Ovary (tissue), 9 donors: Measurements from ENCODE around the gene BBS9. TPM values are rescaled to one million over a fixed set of nuclear protein-coding genes. Genes with fewer than 3 reads are reported as not detected.

Experiments
- DNase-seq, 5 donors: peaks; one replicate each; pipeline ENCODE4 v3.0.0-alpha.2; 2019 to 2020
- H3K27ac ChIP-seq, 2 donors: fragments of 200-600 bp; one replicate each; pipeline versions ENCODE4 v1.5.1 to v1.8.0; 2019 to 2022
- H3K27me3 ChIP-seq: fragments of 200-600 bp; one replicate; pipeline ENCODE4 v1.8.0; 2022
- H3K36me3 ChIP-seq: fragments of 200-600 bp; sonication (generic); one replicate; pipeline ENCODE4 v1.5.1; 2019
- H3K4me1 ChIP-seq: one replicate; pipeline ENCODE4 v1.8.1; 2013; ENCODE audit warnings: mild to moderate bottlenecking, moderate library complexity; ENCODE audit not compliant: insufficient read depth
- H3K4me3 ChIP-seq: fragments of 200-600 bp; sonication (generic); one replicate; pipeline ENCODE4 v1.5.1; 2017
- H3K9me3 ChIP-seq, 2 donors: fragments of 200-600 bp in 1 of 2; sonication (generic) in 1 of 2; one replicate each; pipeline versions ENCODE4 v1.5.1 to v1.8.1; 2013 to 2019; ENCODE audit warnings: mild to moderate bottlenecking in 1 of 2, moderate library complexity in 1 of 2
- CTCF ChIP-seq, 3 donors: fragments of 450-650 bp in 2 of 3; fragments of 200-600 bp in 1 of 3; IDR thresholded peaks; one replicate each; pipeline versions ENCODE4 v1.5.1 to v1.8.0; 2016 to 2022; ENCODE audit warnings: antibody characterized with exemption in 3 of 3, mild to moderate bottlenecking in 1 of 3
- EP300 ChIP-seq: sonication (generic); formaldehyde crosslinking; IDR thresholded peaks from one replicate; pipeline ENCODE4 v1.6.1; 2017; ENCODE audit warnings: antibody characterized with exemption
- POLR2A ChIP-seq: fragments of 450-650 bp; IDR thresholded peaks from one replicate; pipeline ENCODE4 v1.6.1; 2017; ENCODE audit warnings: antibody characterized with exemption, mild to moderate bottlenecking, moderate library complexity
- WGBS, 3 donors: extraction: QIAGEN DNeasy Blood & Tissue Kit in 1 of 3; methylation state at CpG; one replicate each; pipeline versions ENCODE4 v1.1.5 to v1.1.7; 2013 to 2017; 5-methylcytosine and 5-hydroxymethylcytosine counted together
- intact Hi-C, 4 donors: fragments of 100-400 bp; cut with DNase I; formaldehyde crosslinking; loops; one replicate each; pipeline versions ENCODE4 v1.11.0 to v1.15.1; 2022 to 2023
- polyA plus RNA-seq, 2 donors: library from polyadenylated mRNA; stranded (reverse); fragments of 200-250 nt in 1 of 2; fragments of 350-450 nt in 1 of 2; fragmentation: Illumina TruSeq in 1 of 2; extraction: RNeasy Lipid Tissue Mini Kit (QIAGEN cat#74804) in 1 of 2; gene quantifications; one replicate each; pipeline ENCODE4 v1.2.3, GENCODE V29; 2013 to 2014
- total RNA-seq, 7 donors: library from RNA; depleted of rRNA in 2 of 7; stranded (reverse); fragments of >200 nt in 2 of 7; fragmentation: NEBNext Ultra II Directional in 3 of 7; extraction: Animal tissue kit (Norgen Biotek cat#: 25700) in 3 of 7; gene quantifications; one replicate each; pipeline versions ENCODE4 v1.1.0 to v1.2.4, GENCODE V29; 2016 to 2023
- donor health status: DM: no; HTN: no; CAD: no; lungs with moderate emphysema.
- donor health status: DM: no; HTN: no; CAD: no.
- donor health status: Bipolar disorder and iron deficiency.
- donor health status: DM: yes; HTN: yes; CAD: no.
- donor health status: DM: no; HTN: no; CAD: no.
- donor health status: DM: yes; HTN: yes; CAD: no.

BBS9 gene
- total and polyA plus RNA-seq, 9 donors: 8.1 to 42.0 (median 29.7) TPM

- Histone ChIP-seq H3K27ac (no peak overlapping the region), H3K36me3 (no peaks in the 10 kb centered on the region), H3K27me3 (no peaks in the 10 kb centered on the region), H3K4me3 (no peak overlapping the region), H3K4me1 (no peaks in the 10 kb centered on the region), H3K9me3 (no peaks in the 10 kb centered on the region)
- WGBS, 3 donors: 70 to 72% (median 72%) methylated on average over 1 of the region's 1 CpG
- intact Hi-C loops: no loop called here
- TF ChIP-seq EP300 (no peak), POLR2A (no peak), CTCF (IDR thresholded peaks at IDR 0.05) (no peak)
- DNase-seq: no peak
Observed at GRCh38 chr7:33286501-33286900, 157.1 kb downstream of the BBS9 start.

GRCh38 chr7:33287738-33288137, 158.4 kb downstream of the BBS9 start:
- H3K4me3 ChIP-seq: no peak overlapping the region
- no peaks in the 10 kb centered on the region for H3K36me3 ChIP-seq
- no peaks in the 10 kb centered on the region for H3K9me3 ChIP-seq
- no peak for TF ChIP-seq CTCF (IDR thresholded peaks at IDR 0.05)
- no peak for TF ChIP-seq EP300
- no peak for TF ChIP-seq POLR2A
- 95 to 99% (median 96%) methylated on average over 3 of the region's 3 CpGs for WGBS, 3 donors
- DNase-seq: no peak
- intact Hi-C loops: no loop called here
- H3K27me3 ChIP-seq: no peaks in the 10 kb centered on the region
- H3K4me1 ChIP-seq: no peaks in the 10 kb centered on the region
- no peak overlapping the region for H3K27ac ChIP-seq

GRCh38 chr7:33298848-33299247, 169.5 kb downstream of the BBS9 start:
- H3K4me3 ChIP-seq: no peak overlapping the region
- no peak overlapping the region for H3K27ac ChIP-seq
- 95 to 99% (median 98%) methylated on average over 2 of the region's 2 CpGs for WGBS, 3 donors
- H3K36me3 ChIP-seq: no peaks in the 10 kb centered on the region
- DNase-seq: no peak
- H3K4me1 ChIP-seq: no peaks in the 10 kb centered on the region
- no peaks in the 10 kb centered on the region for H3K27me3 ChIP-seq
- intact Hi-C loops: no loop called here
- no peaks in the 10 kb centered on the region for H3K9me3 ChIP-seq
- TF ChIP-seq CTCF (IDR thresholded peaks at IDR 0.05) (no peak), POLR2A (no peak), EP300 (no peak)

GRCh38 chr7:33299425-33299824, 170.1 kb downstream of the BBS9 start:
- Histone ChIP-seq H3K4me3 (no peak overlapping the region), H3K36me3 (no peaks in the 10 kb centered on the region), H3K27ac (no peak overlapping the region), H3K27me3 (no peaks in the 10 kb centered on the region), H3K9me3 (no peaks in the 10 kb centered on the region), H3K4me1 (no peaks in the 10 kb centered on the region)
- TF ChIP-seq POLR2A (no peak), CTCF (IDR thresholded peaks at IDR 0.05) (no peak), EP300 (no peak)
- intact Hi-C loops: no loop called here
- no peak for DNase-seq
- WGBS, 3 donors: 84 to 91% (median 88%) methylated on average over 2 of the region's 2 CpGs

GRCh38 chr7:33300131-33300530, 170.8 kb downstream of the BBS9 start:
- no peak for TF ChIP-seq POLR2A
- TF ChIP-seq EP300: no peak
- TF ChIP-seq CTCF (IDR thresholded peaks at IDR 0.05): no peak

More at GRCh38 chr7:33300131-33300530, 170.8 kb downstream of the BBS9 start:
- no peaks in the 10 kb centered on the region for H3K4me1 ChIP-seq
- H3K27me3 ChIP-seq: no peaks in the 10 kb centered on the region
- no peak overlapping the region for H3K27ac ChIP-seq
- WGBS, 3 donors: 89 to 100% (median 93%) methylated on average over 1 of the region's 1 CpG
- H3K9me3 ChIP-seq: no peaks in the 10 kb centered on the region
- DNase-seq: no peak
- H3K36me3 ChIP-seq: no peaks in the 10 kb centered on the region
- intact Hi-C loops: no loop called here
- no peak overlapping the region for H3K4me3 ChIP-seq
